HG03432 (cell line): Measurements from ENCODE around the gene BASP1.
"Not testable (repeated sequence)": the region's sequence is repeated elsewhere in the genome, so short reads cannot be mapped to it uniquely, and the experiment has no call there.

Experiments used
- ATAC-seq: cut with Tn5 transposase; IDR thresholded peaks from one replicate; pipeline ENCODE4 v1.9.1; 2021; ENCODE audit warnings: mild to moderate bottlenecking, moderate library complexity; ENCODE audit not compliant: unreplicated experiment

Gene BASP1

DNA sequence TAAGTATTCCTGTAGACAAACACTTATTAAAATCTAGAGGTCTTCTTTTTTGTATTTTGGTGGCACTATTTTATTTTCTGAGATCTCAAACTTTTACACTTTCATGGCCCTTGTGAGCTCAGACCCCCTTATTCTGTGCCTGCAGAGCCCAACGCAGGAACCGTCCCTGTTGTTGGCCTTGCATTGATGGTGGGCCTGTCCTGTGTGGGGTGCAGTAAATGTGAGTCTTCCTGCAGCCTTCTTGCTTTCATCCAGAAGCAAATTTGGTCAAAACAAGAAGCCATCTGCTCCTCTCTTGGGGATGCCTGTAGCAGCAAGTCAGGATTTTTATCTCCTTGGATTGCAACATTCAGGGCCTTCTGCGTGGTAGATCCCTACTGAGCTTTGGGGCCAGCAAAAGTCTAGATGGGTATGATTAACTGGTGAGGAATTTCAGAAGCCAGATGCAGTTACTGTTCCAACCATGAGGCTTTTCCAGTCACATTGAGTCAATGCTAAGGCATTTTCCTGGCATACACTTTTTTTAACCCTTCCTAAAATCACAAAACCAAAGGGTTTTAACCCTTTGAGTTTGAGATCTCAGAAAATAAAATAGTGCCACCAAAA, 31.7 kb downstream of the BASP1 start:
- ATAC-seq = no peak

DNA sequence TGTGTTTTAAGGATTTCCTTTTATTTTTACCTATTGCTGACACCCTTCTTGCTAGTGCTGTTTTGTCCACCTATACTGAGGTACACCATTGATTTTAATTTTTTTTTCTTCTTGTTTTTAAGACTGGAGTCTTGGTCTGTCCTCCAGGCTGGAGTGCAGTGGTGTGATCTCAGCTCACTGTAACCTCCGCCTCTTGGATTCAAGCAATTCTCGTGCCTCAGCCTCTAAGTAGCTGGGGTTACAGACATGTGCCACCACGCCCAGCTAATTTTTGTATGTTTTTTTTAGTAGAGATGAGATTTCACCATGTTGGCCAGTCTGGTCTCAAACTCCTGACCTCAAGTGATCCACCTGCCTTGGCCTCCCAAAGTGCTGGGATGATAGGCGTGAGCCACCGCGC, 32.4 kb downstream of the BASP1 start:
- not testable (repeated sequence) for ATAC-seq

DNA sequence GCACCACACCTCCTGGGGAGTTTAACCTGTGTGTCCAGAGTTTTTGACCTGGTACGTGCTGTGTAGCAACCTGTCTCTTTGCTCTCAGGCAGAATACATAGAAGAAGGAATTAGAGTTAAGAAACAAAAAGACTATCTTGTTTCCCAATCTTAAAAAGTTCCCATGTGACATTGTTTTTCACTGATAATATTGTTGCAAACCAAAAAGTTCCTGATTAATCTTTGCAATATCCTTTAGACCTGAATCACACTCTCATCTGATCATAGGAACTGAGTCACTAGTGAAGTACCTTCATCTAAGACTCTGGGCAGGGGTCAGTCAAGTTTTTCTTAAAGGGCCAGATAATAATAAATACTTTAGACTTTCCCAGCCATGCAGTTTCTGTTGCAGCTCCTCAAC, 35.1 kb downstream of the BASP1 start:
- ATAC-seq = no peak

- peak; percentile 55 for ATAC-seq
Measured at GRCh38 chr5:17255471-17256021, 38.1 kb downstream of the BASP1 start.

DNA sequence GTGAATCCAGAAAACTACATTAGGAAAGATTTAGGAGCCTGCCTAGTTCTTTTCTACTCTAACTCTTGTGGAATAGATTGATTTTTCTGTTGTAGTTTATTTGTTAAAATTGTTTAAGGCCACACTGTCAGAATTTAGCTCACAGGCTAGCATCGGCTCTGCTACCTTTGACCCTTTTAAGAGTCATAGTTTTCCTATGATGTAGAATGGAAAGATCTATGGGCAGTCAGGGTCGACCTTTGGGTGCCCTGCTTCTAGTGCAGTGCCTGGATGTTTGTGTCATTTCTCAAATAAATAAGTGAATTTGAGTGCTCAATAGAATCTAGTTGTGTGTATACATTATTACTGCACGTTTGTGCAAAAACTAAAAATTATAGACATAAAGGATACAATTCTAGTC, 38.7 kb downstream of the BASP1 start:
- no peak for ATAC-seq

GRCh38 chr5:17256839-17257238, 39.4 kb downstream of the BASP1 start:
- ATAC-seq = no peak

DNA sequence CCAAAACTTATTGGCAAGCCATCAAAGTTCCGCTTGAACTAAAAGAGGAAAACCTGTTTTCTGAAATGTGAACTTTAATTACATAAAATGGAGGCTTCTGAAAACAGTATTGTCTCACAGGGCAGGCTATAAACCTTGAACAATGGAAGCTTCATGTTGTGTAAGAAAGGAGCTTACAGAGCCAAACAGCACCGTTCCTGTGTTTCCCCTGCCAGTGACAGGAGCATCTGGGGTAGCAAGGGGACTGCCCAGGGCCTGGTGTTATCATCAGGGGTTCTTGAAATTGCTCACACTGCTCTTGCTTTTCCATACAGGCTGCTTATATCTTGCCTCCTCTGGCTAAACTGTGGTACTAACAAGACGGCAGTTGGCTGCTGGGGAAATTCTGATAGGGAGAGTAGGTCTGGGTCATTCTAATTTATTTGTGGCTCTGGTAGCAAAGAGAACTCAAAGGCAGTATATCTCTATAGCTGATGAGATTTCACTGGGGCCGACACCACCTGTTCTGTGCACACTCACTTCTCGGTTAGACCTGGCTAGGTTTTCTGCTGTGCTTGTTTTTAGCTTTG, 40.4 kb downstream of the BASP1 start:
- peak; percentile 82 for ATAC-seq

GRCh38 chr5:17258431-17258830, 41.0 kb downstream of the BASP1 start:
- no peak for ATAC-seq

GRCh38 chr5:17259012-17259411, 41.6 kb downstream of the BASP1 start:
- ATAC-seq = not testable (repeated sequence)

DNA sequence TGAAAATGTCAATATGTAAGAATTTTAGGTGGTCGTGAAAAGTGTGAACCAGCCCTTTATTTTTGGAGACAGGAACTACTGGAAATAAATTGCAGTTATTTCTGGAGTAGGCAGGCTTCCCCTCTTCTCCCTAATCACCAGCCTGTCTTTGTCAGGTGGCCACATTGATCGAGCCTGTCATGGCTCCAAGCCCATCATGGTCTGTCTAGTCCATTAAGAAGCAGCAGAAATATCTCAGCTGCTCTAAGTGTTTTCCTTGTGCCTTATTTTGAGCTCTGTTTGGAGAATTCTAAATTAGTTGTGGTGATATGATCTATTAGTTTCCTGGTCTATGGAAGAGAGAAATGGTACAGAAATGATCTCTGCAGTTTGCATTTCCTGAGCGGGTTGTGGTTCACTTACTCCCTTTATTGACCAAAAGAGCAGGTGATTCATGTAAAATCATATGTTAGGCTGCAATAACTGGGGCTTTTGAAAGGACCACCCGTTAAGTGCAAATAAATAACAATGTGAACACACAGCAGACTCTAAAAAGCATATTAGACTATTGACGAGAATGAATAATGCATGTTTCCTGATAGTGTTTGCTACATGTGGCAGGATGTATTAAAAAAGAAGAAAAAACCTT, 42.3 kb downstream of the BASP1 start:
- ATAC-seq = no peak

GRCh38 chr5:17260549-17260948, 43.1 kb downstream of the BASP1 start:
- ATAC-seq = no peak

- no peak for ATAC-seq
Measured at GRCh38 chr5:17261075-17261474, 43.6 kb downstream of the BASP1 start.

- no peak for ATAC-seq
Measured at GRCh38 chr5:17265041-17265440, 47.6 kb downstream of the BASP1 start.

- peak; percentile 56 for ATAC-seq
Measured at GRCh38 chr5:17267106-17267505, 49.7 kb downstream of the BASP1 start.

- ATAC-seq = peak; percentile 79
Measured at GRCh38 chr5:17269201-17269600, 51.8 kb downstream of the BASP1 start.

- no peak for ATAC-seq
Measured at GRCh38 chr5:17272111-17272510, 54.7 kb downstream of the BASP1 start.

GRCh38 chr5:17275289-17276158, 58.1 kb downstream of the BASP1 start:
- ATAC-seq = no peak

- peak; percentile 70 for ATAC-seq
Measured at GRCh38 chr5:17276445-17276844, 59.0 kb downstream of the BASP1 start.

- ATAC-seq = peak; percentile 41
Measured at GRCh38 chr5:17277907-17278306, 60.5 kb downstream of the BASP1 start.

- no peak for ATAC-seq
Measured at GRCh38 chr5:17278931-17279330, 61.5 kb downstream of the BASP1 start.

DNA sequence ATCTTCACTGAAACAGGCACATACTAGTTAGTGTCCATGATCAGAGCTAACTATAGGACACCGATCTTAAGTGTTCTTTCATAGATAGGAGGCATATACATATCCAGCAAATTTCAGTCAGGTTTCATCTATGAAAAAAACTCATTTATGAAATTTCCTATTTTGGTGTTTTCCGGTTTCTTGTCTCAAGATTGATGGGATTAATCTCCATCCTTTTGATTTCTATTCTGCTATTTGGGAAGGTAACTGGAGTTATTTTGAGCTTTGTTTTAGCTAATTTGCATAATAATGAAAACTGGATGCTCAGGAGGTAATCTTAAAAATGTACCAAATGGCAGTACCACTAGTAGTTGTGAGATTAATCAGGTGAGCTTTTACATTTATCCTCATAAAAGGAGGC, 62.1 kb downstream of the BASP1 start:
- no peak for ATAC-seq
